Measurements from ENCODE around the gene MANBA.
"Not testable (repeated sequence)": the region's sequence is repeated elsewhere in the genome, so short reads cannot be mapped to it uniquely, and the experiment has no call there.

The MANBA gene

DNA sequence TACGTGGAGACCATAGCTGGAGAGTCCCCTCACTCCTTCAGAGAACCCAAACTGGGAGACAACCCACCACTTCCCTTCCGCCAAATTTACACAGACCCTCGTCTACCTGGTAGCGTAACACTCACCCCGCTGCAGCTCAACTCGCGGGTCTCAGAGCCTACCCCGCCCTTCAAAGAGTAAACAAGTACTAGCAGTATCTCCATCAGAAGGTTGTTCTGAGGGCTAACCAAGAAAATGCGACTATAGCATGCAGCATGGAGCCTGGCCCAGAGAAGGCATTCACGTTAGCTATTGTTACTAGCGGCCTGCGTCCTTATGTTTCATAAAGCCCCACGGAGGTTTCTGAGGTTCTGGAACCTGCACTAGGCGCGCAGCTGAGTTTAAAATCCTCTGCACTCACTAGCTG, 531 bp upstream of the MANBA start:
- no peak for DNase-seq

DNA sequence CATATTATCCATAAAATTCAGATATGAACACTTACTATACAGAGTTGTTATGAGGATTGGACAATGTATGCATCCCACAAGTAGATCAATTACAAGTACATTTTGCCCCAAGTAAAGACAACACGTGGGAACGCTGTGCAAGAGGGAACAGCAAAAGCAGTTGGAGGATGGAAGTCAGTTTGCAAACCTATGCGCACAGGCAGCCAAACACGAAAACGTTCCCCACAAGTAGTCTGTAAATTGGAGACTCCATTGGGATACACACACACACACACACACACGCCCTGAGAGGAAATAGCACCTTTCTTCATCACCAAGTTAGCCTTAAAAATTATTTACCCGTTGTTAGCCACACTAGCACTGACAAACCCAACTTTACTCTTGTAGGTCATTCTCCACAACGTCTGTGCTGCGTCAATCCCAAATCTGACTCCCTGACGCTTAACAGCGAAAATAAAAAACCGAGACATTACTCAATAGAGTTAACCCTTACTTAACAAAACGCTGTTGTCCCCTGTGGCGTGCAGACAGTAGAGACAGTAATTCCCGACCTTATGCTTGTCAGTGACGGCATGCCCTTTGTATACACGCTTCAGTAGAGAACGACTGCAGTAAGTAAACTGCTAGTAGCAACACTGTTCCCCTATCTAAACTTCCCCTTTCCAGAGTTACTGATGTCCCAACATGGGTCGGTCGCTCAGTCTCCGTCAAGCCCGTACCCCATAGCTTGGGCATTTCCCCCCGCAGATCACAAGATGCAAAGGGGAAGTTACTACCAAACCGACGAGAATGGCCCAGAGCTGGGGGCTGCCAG, 730 bp downstream of the MANBA start:
- DNase-seq, result no peak

DNA sequence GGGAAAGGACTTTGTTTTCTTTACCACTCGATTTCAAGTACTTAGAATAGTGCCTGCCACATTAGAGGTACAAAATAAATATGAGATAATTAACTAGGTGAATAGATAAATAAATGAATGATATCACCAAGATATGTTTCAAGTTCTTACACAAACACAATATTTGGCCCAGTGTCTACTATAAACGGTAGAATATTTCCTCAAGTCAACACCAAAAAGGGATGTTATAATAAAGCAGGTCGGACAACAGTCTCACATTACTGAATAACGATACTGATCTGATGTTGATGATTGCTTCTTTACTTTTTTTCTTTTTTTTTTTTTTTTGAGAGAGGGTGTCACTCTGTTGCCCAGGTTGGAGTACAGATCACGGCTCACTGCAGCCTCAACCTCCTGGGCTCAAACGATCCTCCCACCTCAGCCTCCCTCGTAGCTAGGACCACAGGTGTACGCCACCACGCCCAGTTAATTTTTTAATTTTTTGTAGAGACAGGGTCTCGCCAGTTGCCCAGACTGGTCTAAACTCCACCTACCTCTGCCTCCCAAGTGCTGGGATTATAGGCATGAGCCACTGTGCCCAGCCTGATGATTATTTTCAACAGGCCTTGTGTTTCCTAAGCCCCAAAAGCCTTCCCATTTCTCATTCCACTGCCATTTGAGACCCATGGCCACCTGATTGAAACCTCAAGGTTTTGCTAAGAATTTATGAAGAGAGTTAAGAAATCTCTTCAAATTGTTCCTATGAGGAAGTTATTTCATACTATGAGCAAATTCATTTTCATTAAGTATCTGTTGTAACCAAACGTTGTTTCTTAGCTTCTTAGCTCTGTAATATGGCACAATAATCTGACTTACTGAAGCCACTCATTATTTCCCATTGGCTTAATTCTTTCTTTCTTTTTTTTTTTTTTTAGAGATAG, 2.3 kb downstream of the MANBA start:
- no peak for DNase-seq

DNA sequence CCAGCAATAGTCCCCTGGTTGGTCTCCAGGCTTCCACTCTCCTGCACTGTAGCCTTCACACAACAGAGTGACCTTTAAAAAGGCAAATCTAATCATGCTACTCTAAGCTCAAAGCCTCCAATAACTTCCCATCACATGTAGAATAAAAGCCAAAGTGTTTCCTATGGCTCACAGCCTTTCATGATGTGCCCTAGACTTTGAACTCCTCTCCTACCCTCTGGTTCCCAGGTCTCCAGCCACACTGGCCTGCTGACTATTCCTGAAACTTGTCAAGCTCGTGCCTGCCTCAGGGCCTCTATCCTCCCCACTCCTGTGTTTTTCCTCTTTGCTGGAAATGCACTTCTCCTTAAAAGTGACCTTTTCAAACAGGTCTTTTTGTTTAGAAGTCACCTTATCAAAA, 3.1 kb downstream of the MANBA start:
- no peak for DNase-seq

DNA sequence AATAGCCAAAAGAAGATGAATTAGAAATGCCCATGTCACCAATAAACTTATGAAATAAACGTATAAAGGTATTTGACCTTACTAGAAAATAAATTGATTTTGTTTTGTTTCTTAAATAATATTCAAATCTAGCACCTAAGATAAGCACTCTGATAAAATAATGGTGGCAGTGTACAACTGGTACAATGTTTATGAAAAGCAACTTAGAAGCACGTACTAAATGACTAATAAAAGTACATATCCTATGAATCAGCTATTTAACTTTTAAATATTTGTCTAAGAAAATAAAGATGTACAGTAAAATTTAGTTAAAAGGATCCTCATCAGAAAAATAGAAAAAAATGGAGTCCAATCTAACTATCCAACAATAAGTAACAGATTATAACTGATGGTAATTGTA, 6.7 kb downstream of the MANBA start:
- no peak for DNase-seq

DNA sequence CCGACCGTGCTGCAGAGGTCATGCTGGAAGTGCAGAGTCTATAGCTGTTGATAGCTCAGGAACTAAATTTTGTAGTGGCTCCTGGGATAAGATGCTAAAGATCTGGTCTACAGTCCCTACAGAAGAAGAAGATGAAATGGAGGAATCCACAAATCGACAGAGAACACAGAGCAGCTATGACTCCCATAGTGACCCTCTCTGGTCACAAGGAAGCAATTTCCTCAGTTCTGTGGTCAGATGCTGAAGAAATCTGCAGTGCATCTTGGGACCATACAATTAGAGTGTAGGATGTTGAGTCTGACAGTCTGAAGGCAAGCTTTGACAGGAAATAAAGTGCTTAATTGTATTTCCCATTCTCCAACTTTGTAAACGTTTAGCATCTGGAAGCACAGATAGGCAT, 8.8 kb downstream of the MANBA start:
- DNase-seq, result no peak

DNA sequence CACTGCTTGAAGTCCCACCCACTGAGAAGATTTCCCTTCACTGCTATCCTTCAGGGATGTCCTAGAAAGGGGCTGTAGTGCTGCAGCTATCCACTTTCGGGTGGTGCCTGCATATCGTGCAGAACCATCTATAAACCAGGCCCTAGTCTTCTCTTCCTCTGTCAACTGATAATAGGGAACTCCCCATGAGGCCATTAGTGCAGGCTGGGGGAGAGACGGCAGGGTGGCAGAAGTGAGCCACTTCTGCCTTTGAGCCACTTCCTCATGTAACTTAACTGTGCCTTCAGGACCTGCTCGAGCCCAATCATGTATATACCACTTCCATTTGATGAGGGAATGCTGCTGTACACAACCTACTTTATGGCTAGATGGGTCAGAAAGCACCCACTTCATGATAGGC, 17.4 kb downstream of the MANBA start:
- not testable (repeated sequence) for DNase-seq

DNA sequence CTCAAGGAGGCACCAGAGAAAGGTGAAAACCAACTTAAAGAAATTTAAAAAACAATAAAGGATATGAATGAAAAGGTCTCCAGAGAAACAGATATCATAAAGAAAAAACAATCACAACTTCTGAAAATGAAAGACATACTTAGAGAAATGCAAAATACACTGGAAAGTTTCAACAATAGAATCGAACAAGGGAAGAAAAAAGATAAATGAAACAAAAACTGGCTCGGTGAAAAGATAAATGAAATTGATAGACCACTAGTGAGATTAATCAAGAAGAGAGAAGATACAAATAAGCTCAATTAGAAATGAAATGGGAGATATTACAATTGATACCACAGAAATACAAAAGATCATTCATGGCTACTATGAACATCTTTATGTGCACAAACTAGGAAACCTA, 22.0 kb downstream of the MANBA start:
- DNase-seq, result not testable (repeated sequence)

DNA sequence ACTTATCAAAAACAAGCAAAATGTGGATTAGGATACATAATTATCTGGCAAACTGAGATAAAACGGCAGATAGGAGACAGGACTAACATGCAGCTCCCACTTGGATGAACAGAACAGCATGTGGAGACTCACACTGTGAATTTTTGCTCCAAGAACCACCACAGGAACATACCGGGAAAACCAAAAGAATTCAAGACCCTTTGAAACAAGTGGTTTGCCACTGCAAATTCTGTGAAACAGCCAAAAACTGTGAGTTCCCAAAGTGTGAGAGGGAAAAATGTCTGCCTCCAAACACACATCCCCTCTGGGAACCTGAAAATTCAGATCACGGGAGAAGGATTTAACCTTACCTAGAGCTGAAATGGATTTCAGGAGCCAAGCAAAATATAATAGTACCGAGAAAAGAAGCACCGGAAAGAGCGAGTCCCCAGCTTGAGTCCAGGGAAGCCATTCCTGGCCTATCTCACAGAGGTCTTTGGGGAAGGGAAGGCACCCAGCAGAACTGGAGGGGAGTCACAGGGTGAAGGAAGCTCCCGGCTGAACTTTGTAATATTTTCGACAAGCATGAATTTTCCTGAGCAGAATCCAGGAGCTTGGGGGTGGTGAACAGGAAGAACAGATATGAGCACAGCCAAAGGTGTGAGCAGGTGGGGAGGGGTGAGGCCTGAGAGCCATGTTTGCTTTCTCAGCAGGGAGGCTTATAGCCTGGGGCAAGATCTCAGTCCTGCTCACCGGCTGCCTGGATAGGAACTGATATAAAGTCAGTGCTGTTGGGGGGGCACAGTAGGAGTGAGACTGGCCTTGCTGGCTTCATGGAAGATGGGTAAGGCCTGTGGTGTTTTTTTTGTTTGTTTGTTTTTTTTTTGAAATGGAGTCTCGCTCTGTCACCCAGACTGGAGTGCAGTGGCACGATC, 23.9 kb downstream of the MANBA start:
- DNase-seq, result no peak

DNA sequence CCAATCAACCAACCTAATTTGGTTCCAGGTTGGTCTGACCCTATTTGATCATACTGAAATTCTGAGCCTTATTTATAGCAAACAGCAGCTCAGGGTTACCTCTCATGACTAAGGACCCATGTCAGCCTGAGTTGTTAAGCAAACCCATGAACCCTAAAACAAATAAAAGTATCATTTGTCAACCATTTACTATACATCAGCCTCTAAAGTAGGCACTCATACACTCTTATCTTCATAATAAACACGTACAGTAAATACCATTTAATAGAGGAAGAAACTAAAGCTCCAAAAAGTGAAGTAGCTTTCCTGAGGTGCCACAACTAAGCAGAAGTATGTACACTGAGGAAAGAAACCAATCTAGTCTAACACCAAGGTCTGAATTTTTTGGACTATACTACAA, 25.2 kb downstream of the MANBA start:
- DNase-seq, result no peak

DNA sequence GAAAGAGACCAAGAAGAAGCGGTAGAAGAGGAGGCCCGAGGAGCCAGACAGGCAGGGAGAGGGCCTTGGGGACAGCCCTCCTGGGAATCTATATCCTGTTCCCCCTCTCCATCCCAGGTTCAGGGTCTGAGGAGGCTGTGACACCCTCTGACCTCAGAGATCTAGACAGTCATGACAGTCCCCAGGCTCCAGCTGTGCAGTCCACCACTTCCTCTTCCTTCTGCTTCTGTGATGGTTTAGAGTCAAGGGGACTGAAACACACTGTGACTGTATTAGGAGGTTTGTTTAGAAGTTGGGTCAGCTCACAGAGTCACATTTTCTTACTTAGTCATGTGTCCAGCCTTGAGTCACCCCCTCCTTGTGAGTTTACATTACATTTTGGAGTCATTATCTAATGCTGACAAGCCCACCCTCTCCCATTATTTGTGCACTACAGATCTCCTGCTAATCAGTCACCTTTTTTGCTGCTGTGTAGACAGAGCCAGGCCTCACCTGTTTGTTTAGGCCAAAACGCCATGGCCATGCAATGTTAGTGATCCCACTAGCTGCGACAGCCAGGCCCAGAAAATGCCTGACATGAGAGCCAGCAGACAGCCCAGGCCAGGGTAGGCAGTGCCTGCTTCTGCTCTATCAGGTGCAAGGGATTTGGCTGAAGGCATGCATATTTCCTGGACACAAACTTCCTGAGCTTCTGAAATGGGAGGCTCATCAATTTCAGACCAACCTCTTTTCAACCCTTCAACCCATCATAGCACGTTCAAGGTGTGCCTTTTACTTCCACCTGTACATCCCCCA, 26.0 kb downstream of the MANBA start:
- DNase-seq, result no peak

DNA sequence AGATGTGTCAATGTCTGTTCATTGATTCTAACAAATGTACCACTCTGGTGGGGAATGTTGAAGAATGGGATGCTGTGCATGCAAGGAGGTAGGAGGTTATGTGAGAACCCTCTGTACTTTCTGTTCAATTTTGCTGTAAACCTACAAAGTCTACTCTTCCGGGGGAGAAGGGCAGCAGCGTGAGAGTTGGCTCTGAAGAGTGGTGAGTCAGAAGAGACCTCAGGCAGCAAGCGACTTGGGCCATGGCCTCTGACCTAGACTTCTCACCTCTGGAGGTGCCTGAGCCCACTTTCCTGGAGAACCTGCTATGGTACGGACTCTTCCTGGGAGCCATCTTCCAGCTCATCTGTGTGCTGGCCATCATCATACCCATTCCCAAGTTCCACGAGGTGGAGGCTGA, 26.7 kb downstream of the MANBA start:
- DNase-seq, result no peak

DNA sequence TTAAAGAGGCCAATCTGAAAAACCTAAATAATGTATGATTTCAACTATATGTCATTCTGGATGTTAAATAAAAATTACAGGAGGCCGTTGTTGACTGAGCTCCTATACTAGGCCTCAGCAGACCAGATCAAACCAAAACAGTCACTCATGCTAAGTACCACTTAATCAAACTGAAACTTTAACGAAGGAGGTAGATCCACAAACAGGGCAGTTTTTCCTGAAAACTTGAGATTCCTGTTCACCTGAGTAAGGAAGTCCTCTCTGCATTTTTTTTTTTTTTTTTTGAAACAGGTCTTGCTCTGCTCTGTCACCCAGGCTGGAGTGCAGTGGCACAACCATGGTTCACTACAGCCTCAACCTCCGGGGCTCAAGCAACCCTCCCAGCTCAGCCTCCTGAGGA, 27.7 kb downstream of the MANBA start:
- no peak for DNase-seq

DNA sequence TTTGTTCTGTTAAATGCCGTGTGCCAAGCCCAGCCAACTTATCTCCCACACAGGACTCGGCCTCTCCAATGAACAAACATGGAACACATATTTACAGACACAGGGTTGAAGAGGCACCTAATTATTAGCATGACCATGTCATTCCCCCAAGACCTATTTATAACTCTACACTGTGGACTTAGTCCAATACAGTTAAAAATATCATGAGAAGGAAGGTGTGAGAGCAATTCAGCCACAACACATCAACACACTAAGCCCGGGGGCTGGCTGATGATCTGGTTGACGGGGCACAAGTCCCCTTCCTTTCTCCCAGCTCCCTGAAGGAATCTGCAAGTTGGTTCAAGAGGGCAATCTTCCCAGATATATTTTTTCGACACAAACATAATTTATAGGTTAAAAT, 28.1 kb downstream of the MANBA start:
- DNase-seq, result no peak

DNA sequence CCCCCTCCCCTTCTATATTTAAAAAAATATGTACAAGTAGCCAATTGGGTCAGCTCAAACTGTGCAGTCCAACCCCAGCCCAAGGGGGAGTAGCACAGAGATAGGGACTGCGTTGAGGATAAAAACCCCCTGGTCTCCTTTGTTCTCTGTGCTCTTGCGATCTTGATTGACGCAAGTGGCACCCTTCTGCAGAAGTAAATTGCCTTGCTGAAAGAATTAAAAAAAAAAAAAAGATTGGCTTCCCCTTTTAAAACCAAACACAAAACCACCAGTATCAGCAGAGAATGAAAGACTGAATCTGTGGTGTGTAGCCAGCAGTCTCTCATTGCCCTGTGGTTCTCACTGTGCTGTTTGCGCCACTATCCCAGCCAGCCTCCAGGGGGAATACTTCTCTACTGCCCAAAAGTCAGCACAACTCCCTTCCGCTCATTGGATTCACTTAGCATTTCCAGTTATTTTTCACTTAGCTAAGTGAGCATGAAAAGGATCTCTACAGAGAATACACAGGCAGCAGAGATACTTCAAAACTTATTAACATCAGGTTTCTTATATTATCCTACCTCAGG, 29.7 kb downstream of the MANBA start:
- DNase-seq, result peak; percentile 49

DNA sequence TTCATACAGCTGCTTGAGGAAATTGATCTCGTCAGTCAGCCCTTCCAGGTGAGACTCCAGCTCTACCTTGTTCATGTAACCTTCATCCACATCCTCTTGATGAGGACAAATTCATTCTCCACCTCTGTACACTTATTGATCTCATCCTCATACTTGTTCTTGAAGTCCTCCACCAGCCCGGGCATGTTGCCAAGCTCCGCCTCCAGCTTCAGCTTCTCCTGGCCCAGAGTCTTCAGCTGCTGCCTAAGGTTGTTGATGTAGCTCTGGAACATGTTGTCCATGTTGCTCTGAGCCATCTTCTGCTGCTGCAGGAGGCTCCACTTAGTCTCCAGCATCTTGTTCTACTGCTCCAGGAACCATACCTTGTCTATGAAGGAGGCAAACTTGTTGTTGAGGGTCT, 31.3 kb downstream of the MANBA start:
- not testable (repeated sequence) for DNase-seq

DNA sequence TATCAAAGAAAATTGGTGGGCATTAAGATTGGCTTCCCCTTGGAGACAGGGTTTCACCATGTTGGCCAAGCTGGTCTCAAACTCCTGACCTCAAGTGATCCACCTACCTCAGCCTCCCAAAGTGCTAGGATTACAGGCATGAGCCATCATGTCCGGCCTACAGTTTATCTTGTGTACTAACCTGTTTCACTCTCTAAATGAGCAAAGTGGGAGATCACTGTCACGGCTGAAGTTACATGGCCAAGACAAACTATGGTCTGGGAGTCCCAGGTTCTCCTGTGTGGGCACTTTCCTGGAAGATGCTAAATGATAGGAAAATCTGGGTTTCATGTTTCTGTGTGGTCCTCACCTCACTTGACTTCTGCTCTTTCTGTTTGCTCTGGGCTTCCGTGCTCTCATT, 33.8 kb downstream of the MANBA start:
- not testable (repeated sequence) for DNase-seq

DNA sequence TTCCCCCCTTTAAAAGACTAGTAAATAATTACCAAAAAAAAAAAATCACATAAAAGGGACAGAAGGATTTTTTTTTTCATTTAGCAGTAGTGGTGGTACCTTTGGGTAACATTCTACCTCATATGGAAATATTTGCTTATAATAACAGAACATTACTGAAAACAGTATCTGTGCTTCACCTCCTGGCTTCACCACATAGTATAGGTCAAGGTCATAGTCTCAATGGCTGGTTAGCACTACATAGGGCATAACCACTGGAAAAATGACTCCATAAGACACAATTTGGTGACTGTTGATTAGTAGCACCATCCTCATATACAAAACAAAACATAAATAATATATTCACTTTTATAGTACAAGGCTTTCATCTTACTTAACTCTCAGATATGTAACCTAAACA, 34.7 kb downstream of the MANBA start:
- DNase-seq, result no peak

DNA sequence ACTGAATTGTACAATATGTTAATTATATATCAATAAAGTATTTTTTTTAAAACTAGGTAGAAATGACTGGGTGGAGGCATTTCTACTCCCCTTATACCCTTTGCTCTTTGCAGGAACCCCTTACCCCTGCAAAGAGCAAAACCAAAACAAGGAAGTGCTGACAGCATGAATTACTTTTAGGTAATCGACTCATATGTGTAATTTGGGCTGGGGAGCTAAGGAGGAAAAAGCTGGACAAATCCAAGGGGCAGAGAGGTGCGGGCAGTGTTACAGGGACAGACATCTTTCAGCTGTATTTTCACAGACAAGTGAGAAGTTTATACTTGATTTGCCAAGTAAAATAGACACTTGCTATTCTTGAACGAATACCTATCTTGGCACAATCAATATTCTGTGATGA, 35.5 kb downstream of the MANBA start:
- no peak for DNase-seq

DNA sequence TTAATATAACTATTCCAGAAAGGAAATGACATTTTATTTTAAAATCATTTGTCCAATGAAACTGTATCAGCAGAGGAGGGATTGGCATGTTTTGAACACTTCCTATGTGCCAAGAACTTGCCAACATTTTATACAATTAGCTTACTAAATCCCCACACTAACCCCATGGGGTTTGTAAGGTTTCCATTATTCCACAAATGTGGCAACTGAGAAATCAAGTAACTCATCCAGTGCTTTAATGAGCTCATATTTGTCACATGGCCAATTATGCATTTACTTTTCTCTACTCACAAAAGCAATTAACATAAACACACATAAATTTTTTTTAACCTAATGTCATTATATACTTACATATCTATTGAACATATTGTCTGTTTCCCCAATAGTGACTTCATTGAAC, 37.3 kb downstream of the MANBA start:
- no peak for DNase-seq

DNA sequence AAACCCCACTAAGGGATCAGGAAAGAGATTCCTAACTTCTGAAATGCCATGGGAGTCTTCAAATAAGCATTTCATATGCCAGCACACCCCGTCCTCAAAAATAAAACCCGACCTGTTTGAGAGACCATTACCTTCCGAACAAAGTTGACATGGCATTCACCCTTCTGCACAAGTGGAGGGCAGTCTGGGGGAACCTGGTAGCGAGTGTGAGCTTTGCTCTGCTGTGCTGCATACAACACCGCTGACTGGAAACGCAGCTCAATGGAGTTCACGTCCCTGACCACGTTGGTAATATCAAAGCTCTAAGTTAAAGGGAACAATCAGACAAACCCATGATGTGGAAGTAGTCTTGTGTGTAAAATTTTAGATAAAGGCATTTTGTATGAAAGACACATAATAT, 38.0 kb downstream of the MANBA start:
- no peak for DNase-seq

All from retina (tissue), 1 donor.